HUDEP-2 (cell line): ENCODE data around the gene TRIM75.
"Not testable (repeated sequence)": the region's sequence is repeated elsewhere in the genome, so short reads cannot be mapped to it uniquely, and the experiment has no call there.

Source experiments
- DNase-seq, 76 experiments: peaks; one replicate each; lab custom pipeline; 2025; ENCODE audit not compliant: unreplicated experiment in 76 of 76; lab: John Stamatoyannopoulos, UW

The TRIM75 gene

GRCh38 chr4:165053645-165054044 is at the start of gene TRIM75:
TRIM75 (plus strand) TSS chr4:165053866; CDS start chr4:165059148, 5,282 bp downstream.
- no peak for DNase-seq

GRCh38 chr4:165005352-165005925 is 48.2 kb upstream of the TRIM75 start:
- no peak for DNase-seq

- no peak for DNase-seq
These were observed 47.2 kb upstream of the TRIM75 start for GRCh38 chr4:165006456-165006855.

GRCh38 chr4:165006886-165007285 is 46.8 kb upstream of the TRIM75 start:
- no peak for DNase-seq

- DNase-seq: no peak
These were observed 44.0 kb upstream of the TRIM75 start for GRCh38 chr4:165009493-165010227.

- no peak for DNase-seq
These were observed 43.2 kb upstream of the TRIM75 start for GRCh38 chr4:165010487-165010886.

GRCh38 chr4:165010991-165011390 is 42.7 kb upstream of the TRIM75 start:
- DNase-seq: no peak

- no peak for DNase-seq
These were observed 42.3 kb upstream of the TRIM75 start for GRCh38 chr4:165011403-165011802.

- no peak for DNase-seq
These were observed 40.0 kb upstream of the TRIM75 start for GRCh38 chr4:165013691-165014090.

GRCh38 chr4:165016971-165017370 is 36.7 kb upstream of the TRIM75 start:
- peak in 5 of 76 experiments; percentile 1 to 29 (median 4) for DNase-seq

GRCh38 chr4:165019995-165020394 is 33.7 kb upstream of the TRIM75 start:
- not testable (repeated sequence) for DNase-seq

GRCh38 chr4:165025782-165026181 is 27.9 kb upstream of the TRIM75 start:
- DNase-seq: not testable (repeated sequence)

GRCh38 chr4:165027762-165028402 is 25.8 kb upstream of the TRIM75 start:
- DNase-seq: no peak

- no peak for DNase-seq
These were observed 22.0 kb upstream of the TRIM75 start, which contains the start of gene TRIM60 for GRCh38 chr4:165031436-165032211. TRIM60 (plus strand) TSS chr4:165031999; CDS start chr4:165040073, 8,074 bp downstream.

GRCh38 chr4:165048170-165048569 is 5.5 kb upstream of the TRIM75 start:
- no peak for DNase-seq

GRCh38 chr4:165052627-165053026 is 1.0 kb upstream of the TRIM75 start:
- DNase-seq: no peak

GRCh38 chr4:165055601-165056000 is 1.9 kb downstream of the TRIM75 start:
- DNase-seq: no peak

- DNase-seq: no peak
These were observed 5.0 kb downstream of the TRIM75 start for GRCh38 chr4:165058666-165059065.

- DNase-seq: no peak
These were observed 5.7 kb downstream of the TRIM75 start for GRCh38 chr4:165059386-165059785.

GRCh38 chr4:165060938-165061337 is 7.3 kb downstream of the TRIM75 start:
- DNase-seq: no peak

- no peak for DNase-seq
These were observed 16.9 kb downstream of the TRIM75 start for GRCh38 chr4:165070560-165070959.
